ENCODE results near the gene CEP152.
"Not testable (repeated sequence)": the region's sequence is repeated elsewhere in the genome, so short reads cannot be mapped to it uniquely, and the experiment has no call there.

Gene CEP152, protein sequence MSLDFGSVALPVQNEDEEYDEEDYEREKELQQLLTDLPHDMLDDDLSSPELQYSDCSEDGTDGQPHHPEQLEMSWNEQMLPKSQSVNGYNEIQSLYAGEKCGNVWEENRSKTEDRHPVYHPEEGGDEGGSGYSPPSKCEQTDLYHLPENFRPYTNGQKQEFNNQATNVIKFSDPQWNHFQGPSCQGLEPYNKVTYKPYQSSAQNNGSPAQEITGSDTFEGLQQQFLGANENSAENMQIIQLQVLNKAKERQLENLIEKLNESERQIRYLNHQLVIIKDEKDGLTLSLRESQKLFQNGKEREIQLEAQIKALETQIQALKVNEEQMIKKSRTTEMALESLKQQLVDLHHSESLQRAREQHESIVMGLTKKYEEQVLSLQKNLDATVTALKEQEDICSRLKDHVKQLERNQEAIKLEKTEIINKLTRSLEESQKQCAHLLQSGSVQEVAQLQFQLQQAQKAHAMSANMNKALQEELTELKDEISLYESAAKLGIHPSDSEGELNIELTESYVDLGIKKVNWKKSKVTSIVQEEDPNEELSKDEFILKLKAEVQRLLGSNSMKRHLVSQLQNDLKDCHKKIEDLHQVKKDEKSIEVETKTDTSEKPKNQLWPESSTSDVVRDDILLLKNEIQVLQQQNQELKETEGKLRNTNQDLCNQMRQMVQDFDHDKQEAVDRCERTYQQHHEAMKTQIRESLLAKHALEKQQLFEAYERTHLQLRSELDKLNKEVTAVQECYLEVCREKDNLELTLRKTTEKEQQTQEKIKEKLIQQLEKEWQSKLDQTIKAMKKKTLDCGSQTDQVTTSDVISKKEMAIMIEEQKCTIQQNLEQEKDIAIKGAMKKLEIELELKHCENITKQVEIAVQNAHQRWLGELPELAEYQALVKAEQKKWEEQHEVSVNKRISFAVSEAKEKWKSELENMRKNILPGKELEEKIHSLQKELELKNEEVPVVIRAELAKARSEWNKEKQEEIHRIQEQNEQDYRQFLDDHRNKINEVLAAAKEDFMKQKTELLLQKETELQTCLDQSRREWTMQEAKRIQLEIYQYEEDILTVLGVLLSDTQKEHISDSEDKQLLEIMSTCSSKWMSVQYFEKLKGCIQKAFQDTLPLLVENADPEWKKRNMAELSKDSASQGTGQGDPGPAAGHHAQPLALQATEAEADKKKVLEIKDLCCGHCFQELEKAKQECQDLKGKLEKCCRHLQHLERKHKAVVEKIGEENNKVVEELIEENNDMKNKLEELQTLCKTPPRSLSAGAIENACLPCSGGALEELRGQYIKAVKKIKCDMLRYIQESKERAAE (N-terminal part only)

DNA sequence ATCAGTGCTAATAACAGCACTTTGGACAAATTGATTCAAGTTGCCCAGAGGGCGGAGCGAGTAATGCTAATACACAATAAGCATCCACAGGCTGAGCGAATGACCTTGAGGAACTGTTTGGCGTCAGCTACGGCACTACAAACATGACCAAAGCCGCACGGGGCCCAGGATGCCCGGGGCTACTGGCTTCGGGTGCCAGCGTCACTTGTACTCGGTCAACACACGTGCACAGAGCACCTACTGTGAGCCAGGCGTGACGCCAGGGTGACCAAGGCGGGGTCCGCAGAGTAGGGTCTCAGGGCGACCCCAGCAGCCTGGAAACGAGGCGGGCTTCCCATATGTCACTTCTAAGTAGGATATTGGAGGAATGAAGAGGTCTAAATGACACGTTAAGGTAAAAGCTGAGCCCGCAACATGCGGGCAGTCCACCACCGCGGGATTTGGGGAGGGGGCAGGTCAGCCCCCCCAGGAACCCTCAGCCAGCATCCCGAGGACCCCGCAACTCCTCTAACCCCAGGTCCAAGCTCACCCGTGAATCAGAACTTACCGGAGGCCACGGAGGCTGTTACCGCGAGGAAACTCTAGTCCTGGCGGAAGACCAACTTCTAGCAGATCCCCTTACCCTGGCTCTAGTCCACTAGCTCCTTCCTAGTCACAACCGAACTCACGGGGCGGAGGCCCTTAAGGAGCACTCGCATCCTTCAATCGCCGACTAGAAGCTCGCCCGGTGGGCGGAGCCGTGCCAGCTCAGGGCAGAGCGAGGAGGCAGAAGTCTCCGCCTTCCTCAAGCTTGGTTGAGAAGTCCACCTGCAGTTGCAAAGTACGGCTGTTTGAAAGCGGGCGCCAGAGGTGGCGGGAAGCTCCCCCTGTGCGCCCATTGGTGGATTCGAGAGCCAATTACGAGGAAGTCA, at the start of gene CEP152:
TSS of gene CEP152 (minus strand) at position 656 of the 911 bp plus-strand sequence. CDS start 5,420 bp downstream, outside the sequence.
- DNase-seq (ENCODE audit: low read depth, low spot score): peak; percentile 98

GRCh38 chr15:48859426-48859825, 48.6 kb upstream of the CEP152 start:
- DNase-seq (ENCODE audit: low read depth, low spot score): no peak

DNA sequence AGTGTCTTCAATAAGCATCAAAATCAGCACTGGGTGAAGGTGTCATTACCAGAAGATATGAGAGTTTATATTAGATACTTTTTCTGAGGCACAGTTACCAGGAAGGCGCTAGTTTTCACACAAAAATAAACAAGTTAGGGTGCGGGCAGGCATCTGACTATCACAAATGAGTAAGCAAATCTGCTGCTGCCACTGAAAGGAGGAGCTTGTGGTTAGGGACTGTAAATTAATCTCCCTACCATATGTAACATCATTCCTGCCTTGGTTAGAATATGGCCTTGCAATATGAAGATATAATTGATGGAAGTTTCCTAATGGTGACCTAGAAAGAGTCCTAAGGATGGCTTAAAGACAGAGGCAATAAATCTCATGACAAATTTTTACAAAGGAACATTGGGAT, 47.5 kb upstream of the CEP152 start:
- no peak for DNase-seq (ENCODE audit: low read depth, low spot score)

GRCh38 chr15:48856942-48857341, 46.1 kb upstream of the CEP152 start:
- no peak for DNase-seq (ENCODE audit: low read depth, low spot score)

DNA sequence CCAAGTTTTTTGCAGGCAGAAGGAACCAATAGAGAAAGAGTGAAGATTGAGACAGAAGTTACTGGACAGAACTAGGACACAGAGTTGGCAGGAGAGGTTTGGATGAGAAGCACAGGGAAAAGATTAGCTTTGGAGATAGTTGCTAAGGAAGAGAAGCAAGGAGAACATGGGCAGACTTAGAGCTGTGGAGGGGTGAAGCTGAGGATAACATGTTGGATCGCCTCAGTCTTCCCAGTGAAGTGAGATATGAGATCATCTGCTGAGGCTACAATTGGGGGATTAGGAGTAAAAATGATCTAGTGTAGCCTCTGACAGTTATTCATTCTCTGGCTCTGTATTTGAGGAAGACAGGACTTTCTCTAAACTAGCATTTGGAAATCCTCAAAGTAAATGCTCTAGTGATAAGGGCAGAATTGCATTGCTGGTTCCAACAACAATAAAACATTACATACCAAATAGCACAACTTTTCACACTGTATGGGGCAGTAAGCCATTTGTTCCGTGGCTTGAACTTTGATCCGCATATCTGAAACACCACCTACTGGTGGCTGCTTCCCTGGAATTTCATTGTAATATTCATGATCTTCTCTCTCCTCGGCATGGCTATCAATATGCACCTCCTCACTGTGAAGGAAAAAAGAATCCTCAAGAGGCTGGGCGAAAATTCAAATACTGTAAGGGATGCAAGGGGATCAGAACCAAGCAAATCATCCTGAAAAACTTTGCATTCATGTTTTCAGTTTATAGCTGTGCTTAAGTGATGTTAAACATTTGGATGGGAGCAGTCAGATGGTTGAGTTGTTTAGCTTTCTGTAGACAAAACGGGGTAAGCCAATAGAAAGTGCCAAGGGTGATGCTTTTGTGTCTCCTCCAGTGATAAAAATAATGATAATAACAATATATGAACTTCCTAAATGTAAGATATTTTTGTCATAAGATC, 44.9 kb upstream of the CEP152 start:
- no peak for DNase-seq (ENCODE audit: low read depth, low spot score)

DNA sequence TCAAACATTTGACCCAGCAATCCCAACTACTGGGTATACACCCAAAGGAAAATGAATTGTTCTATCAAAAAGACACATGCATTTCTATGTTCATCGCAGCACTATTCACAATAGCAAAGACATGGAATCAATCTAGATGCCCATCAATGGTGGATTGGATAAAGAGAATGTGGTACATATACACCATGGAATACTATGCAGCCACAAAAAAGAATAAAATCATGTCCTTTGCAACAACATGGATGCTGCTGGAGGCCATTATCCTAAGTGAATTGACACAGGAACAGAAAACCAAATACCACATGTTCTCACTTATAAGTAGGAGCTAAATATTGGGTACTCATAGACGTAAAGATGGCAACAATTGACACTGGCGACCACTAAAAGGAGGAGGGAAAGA, 43.6 kb upstream of the CEP152 start:
- not testable (repeated sequence) for DNase-seq (ENCODE audit: low read depth, low spot score)

DNA sequence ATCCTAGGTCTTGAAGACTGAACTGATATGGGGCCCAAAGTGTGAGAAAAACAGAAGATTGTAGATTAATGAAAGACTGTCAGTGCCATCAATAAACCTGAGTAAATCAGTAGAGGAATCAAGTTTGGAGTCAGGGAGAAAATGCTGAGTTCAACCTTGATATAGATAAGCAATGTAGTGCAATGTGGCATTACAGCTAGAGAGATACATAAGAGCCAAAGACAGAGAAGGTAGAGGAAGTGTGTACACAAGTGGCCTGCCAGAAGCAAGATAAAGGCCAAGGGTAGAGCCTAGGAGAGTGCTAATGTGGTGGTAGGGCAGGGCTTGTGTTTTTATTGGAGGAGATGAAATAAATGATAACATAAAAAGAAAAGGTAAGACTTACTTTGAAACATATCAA, 41.1 kb upstream of the CEP152 start:
- DNase-seq (ENCODE audit: low read depth, low spot score): no peak

- DNase-seq (ENCODE audit: low read depth, low spot score): no peak
Measured at GRCh38 chr15:48850648-48851047, 39.8 kb upstream of the CEP152 start.

DNA sequence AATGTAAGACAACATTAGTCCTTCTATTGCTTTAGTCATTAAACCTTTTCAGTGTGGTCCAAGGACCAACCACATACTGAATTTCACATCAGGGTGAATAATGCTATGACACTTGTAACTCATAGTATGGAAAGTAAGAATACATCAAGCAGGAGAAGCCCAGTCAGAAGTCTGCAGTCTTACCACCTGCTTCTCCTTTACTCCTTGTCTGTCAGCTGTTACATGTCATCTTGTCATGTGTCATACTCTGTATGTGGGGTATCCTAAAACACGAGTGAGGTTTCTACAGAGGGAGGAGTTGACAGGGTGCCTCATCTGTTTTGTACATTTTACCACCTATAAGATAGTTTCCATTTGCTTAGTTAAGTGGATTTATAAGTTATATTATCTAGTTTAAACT, 34.3 kb upstream of the CEP152 start:
- DNase-seq (ENCODE audit: low read depth, low spot score): no peak

DNA sequence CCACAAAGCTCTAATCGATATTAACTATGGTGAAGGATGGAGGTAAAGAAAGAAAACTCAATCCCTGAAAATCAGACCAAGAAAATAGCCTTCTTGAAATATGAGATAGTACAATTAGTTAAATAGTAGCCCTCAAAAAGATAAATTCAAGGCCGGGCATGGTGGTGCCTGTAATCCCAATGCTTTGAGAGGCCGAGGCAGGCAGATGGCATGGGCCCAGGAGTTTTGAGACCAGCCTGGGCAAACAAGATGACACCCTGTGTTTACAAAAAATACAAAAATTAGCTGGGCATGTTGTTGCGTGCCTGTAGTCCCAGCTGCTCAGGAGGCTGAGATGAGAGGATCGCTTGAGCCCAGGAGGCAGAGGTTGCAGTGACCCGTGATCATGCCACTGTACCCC, 31.6 kb upstream of the CEP152 start:
- DNase-seq (ENCODE audit: low read depth, low spot score): no peak

- DNase-seq (ENCODE audit: low read depth, low spot score): no peak
Measured at GRCh38 chr15:48834756-48835155, 23.9 kb upstream of the CEP152 start.

- no peak for DNase-seq (ENCODE audit: low read depth, low spot score)
Measured at GRCh38 chr15:48833526-48834239, 22.8 kb upstream of the CEP152 start.

GRCh38 chr15:48832648-48833047, 21.8 kb upstream of the CEP152 start:
- DNase-seq (ENCODE audit: low read depth, low spot score): no peak

DNA sequence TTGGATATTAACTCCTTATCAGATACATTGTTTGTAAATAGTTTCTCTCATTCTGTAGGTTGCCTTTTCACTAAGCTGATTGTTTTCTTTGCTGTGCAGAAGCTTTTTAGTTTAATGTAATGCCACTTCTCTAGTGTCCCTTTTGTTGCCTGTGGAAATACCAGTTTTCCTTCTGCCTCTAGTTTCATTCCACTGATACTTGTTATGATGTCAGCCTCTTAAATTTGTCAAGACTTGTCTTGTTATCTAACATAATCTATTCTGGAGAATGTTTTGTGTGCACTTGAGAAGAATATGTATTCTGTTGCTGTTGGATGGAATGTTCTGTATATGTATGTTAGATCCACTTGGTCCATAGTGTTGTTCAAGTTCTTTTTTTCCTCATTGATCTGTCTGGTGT, 18.0 kb upstream of the CEP152 start:
- no peak for DNase-seq (ENCODE audit: low read depth, low spot score)

GRCh38 chr15:48828471-48828870, 17.6 kb upstream of the CEP152 start:
- no peak for DNase-seq (ENCODE audit: low read depth, low spot score)

- DNase-seq (ENCODE audit: low read depth, low spot score): no peak
Measured at GRCh38 chr15:48825075-48825474, 14.2 kb upstream of the CEP152 start.

GRCh38 chr15:48823706-48824105, 12.8 kb upstream of the CEP152 start:
- DNase-seq (ENCODE audit: low read depth, low spot score): no peak

GRCh38 chr15:48823237-48823636, 12.4 kb upstream of the CEP152 start:
- DNase-seq (ENCODE audit: low read depth, low spot score): no peak

DNA sequence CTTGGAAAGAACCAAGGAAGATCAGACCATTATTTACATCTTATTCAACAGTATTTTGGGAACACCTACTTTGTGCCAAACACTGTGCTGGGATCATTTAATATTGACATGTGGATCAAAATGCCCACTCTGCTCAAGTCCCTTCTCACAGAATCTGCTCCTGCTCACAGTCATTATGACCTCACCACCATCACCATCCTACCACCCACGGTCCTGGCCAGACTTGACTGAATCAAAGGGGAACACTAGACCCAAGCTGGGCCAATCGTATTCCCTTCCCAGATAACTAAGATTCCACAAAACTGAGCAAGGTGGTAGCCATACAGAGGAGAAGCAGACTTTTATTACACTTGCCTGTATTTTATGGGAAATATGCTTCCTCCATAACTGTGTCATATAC, 3.4 kb upstream of the CEP152 start:
- DNase-seq (ENCODE audit: low read depth, low spot score): no peak

Measured in brain pericyte (primary cell).